ENCODE measurements around the gene MAPT. TPM values are rescaled to one million over a fixed set of nuclear protein-coding genes. Genes with fewer than 3 reads are reported as not detected.

MAPT gene
- total RNA-seq, 1 donor from 2014 or later: 2.4 TPM

DNA sequence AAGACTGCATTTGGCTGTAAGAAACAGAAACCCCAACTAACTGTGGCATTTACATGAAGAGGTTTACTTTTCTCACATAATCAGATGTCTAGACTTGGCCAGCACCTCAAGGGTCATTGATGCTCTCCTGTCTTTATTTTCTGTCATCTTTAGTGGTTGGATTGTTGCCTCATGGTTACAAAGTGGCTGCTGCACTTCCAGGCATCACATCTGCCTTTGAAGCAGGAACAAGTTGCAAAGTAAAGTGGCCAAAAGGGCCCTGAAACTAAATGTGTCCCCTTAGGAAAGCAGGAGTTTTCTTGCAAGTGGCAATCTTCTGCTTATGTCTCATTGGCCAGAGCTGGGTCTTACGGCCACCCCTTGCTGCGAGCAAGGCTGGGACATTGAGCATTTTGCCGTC, 78.2 kb downstream of the MAPT start:
- DNase-seq (ENCODE audit: low spot score): no peak
- Mint-ChIP-seq H3K4me1 (no peaks in the 10 kb centered on the region), H3K4me3 (no peak overlapping the region), H3K9me3 (no peaks in the 10 kb centered on the region), H3K27me3 (ENCODE audit: insufficient read depth, low read depth) (peaks cover 2% of the 10 kb centered on the region), H3K27ac (no peak overlapping the region), H3K36me3 (no peaks in the 10 kb centered on the region)
- no peak overlapping the region for H2AFZ ChIP-seq (replicated peaks)
- H3K79me2 ChIP-seq (ENCODE audit: low read depth): no peaks in the 10 kb centered on the region
- TF ChIP-seq, protein P1, sequence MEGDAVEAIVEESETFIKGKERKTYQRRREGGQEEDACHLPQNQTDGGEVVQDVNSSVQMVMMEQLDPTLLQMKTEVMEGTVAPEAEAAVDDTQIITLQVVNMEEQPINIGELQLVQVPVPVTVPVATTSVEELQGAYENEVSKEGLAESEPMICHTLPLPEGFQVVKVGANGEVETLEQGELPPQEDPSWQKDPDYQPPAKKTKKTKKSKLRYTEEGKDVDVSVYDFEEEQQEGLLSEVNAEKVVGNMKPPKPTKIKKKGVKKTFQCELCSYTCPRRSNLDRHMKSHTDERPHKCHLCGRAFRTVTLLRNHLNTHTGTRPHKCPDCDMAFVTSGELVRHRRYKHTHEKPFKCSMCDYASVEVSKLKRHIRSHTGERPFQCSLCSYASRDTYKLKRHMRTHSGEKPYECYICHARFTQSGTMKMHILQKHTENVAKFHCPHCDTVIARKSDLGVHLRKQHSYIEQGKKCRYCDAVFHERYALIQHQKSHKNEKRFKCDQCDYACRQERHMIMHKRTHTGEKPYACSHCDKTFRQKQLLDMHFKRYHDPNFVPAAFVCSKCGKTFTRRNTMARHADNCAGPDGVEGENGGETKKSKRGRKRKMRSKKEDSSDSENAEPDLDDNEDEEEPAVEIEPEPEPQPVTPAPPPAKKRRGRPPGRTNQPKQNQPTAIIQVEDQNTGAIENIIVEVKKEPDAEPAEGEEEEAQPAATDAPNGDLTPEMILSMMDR (IDR thresholded peaks at IDR 0.05): no peak
- TF ChIP-seq EZH2 (IDR thresholded peaks at IDR 0.05) (no peak), EZH2phosphoT487 (IDR thresholded peaks at IDR 0.05) (no peak)
- H4K20me1 ChIP-seq (ENCODE audit: low read depth): no peaks in the 10 kb centered on the region
- no peaks in the 10 kb centered on the region for H3F3A ChIP-seq (ENCODE audit: low read depth)
- no peaks in the 10 kb centered on the region for H3K9me3 ChIP-seq (ENCODE audit: low read depth)
- no peaks in the 10 kb centered on the region for H3K27me3 ChIP-seq
- H3K4me1 ChIP-seq: no peaks in the 10 kb centered on the region
- H3K9ac ChIP-seq: no peak overlapping the region
- H3K4me2 ChIP-seq: no peak overlapping the region
- H3K27ac ChIP-seq: no peak overlapping the region
- H3K36me3 ChIP-seq: no peaks in the 10 kb centered on the region
- no peak overlapping the region for H3K4me3 ChIP-seq

DNA sequence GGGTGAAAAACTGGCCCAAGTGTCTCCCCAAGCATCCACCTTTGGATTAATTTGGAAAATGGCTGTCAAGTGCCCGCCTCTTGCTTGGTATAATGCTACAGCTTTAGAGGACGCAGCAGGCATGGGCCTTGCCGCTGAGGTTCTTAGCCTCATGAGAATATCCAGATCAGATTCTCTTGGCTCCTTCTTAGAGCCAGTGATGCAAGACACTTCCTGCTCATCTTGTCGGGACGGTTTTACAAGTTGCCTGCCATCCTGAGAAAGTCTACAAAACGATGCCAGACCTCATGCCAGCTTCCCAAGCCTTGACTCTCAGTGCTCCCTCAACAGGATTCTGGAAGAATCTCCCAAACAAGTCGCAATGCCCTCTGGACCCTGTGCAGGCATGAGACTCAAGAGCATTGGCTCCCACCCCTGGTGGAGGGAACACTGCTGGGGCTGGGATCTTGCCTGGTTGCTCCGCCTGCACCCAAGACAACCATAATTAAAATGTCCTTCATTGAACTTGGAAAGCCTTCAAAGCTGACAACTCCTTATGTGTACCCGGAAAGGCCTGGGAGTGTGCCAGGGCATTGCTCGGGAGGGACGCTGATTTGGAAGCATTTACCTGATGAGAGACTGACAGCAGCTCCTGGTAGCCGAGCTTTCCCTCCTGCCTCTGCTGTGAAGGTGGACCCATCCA, 78.9 kb downstream of the MAPT start:
- no peak overlapping the region for H3K9ac ChIP-seq
- no peak overlapping the region for H3K4me2 ChIP-seq
- Mint-ChIP-seq H3K27ac (no peak overlapping the region), H3K9me3 (no peaks in the 10 kb centered on the region), H3K36me3 (no peaks in the 10 kb centered on the region), H3K4me3 (no peak overlapping the region), H3K4me1 (peaks cover 2% of the 10 kb centered on the region), H3K27me3 (ENCODE audit: insufficient read depth, low read depth) (no peaks in the 10 kb centered on the region)
- TF ChIP-seq, protein P1 (IDR thresholded peaks at IDR 0.05): no peak
- TF ChIP-seq EZH2 (IDR thresholded peaks at IDR 0.05) (no peak), EZH2phosphoT487 (IDR thresholded peaks at IDR 0.05) (no peak)
- no peaks in the 10 kb centered on the region for H3K27me3 ChIP-seq
- H4K20me1 ChIP-seq (ENCODE audit: low read depth): no peaks in the 10 kb centered on the region
- no peaks in the 10 kb centered on the region for H3K36me3 ChIP-seq
- no peak overlapping the region for H3K4me3 ChIP-seq
- no peaks in the 10 kb centered on the region for H3K9me3 ChIP-seq (ENCODE audit: low read depth)
- no peak overlapping the region for H3K27ac ChIP-seq
- no peaks in the 10 kb centered on the region for H3F3A ChIP-seq (ENCODE audit: low read depth)
- H3K4me1 ChIP-seq: no peaks in the 10 kb centered on the region
- H3K79me2 ChIP-seq (ENCODE audit: low read depth): no peaks in the 10 kb centered on the region
- no peak for DNase-seq (ENCODE audit: low spot score)
- H2AFZ ChIP-seq (replicated peaks): no peak overlapping the region

DNA sequence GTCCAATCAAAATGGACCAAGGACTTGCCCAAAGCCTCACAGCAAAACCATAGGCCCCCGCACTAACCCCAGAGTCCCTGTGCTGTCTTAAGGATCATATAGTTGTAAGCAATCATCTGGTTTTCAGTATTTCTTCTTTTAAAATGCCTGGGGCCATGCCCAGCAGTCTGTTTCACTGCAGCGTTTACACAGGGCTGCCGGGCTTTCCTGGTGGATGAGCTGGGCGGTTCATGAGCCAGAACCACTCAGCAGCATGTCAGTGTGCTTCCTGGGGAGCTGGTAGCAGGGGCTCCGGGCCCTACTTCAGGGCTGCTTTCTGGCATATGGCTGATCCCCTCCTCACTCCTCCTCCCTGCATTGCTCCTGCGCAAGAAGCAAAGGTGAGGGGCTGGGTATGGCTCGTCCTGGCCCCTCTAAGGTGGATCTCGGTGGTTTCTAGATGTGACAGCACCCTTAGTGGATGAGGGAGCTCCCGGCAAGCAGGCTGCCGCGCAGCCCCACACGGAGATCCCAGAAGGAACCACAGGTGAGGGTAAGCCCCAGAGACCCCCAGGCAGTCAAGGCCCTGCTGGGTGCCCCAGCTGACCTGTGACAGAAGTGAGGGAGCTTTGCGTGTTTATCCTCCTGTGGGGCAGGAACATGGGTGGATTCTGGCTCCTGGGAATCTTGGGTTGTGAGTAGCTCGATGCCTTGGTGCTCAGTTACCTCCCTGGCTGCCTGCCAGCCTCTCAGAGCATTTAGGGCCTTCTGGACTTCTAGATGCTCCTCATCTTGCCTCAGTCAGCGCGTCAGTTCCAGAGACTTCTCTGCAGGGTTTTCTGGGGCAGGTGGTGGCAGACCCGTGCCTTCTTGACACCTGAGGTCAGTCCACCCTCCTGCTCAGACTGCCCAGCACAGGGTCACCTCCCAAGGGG, 79.8 kb downstream of the MAPT start:
- no peak overlapping the region for H2AFZ ChIP-seq (replicated peaks)
- no peak overlapping the region for H3K4me2 ChIP-seq
- H3F3A ChIP-seq (ENCODE audit: low read depth): no peaks in the 10 kb centered on the region
- H3K27ac ChIP-seq: no peak overlapping the region
- Mint-ChIP-seq H3K4me1 (peaks cover 7% of the 10 kb centered on the region), H3K27ac (no peak overlapping the region), H3K4me3 (no peak overlapping the region), H3K36me3 (no peaks in the 10 kb centered on the region), H3K9me3 (no peaks in the 10 kb centered on the region), H3K27me3 (ENCODE audit: insufficient read depth, low read depth) (no peaks in the 10 kb centered on the region)
- no peak overlapping the region for H3K9ac ChIP-seq
- no peaks in the 10 kb centered on the region for H3K4me1 ChIP-seq
- H3K9me3 ChIP-seq (ENCODE audit: low read depth): no peaks in the 10 kb centered on the region
- H4K20me1 ChIP-seq (ENCODE audit: low read depth): no peaks in the 10 kb centered on the region
- no peaks in the 10 kb centered on the region for H3K27me3 ChIP-seq
- no peak overlapping the region for H3K4me3 ChIP-seq
- no peaks in the 10 kb centered on the region for H3K79me2 ChIP-seq (ENCODE audit: low read depth)
- no peak for DNase-seq (ENCODE audit: low spot score)
- H3K36me3 ChIP-seq: no peaks in the 10 kb centered on the region
- TF ChIP-seq EZH2phosphoT487 (IDR thresholded peaks at IDR 0.05): no peak
- TF ChIP-seq, protein P1 (IDR thresholded peaks at IDR 0.05): no peak
- no peak for TF ChIP-seq EZH2 (IDR thresholded peaks at IDR 0.05)
